Muscle layer of colon (tissue), 2 donors: ENCODE measurements around the gene PMP22.
"Not testable (repeated sequence)": the region's sequence is repeated elsewhere in the genome, so short reads cannot be mapped to it uniquely, and the experiment has no call there.

Experiments
- H3K27ac ChIP-seq: one replicate; pipeline ENCODE4 v1.7.0; 2013; ENCODE audit warnings: low read depth, mild to moderate bottlenecking, low read length, moderate library complexity
- H3K27me3 ChIP-seq, 2 donors: one replicate each; pipeline ENCODE4 v1.7.0; 2013; ENCODE audit warnings: low read length in 2 of 2, mild to moderate bottlenecking in 2 of 2; ENCODE audit not compliant: insufficient read depth in 2 of 2, control insufficient read depth in 1 of 2
- H3K36me3 ChIP-seq: one replicate; pipeline ENCODE4 v1.7.0; 2013; ENCODE audit warnings: mild to moderate bottlenecking, low read length; ENCODE audit not compliant: insufficient read depth
- H3K4me1 ChIP-seq: one replicate; pipeline ENCODE4 v1.7.0; 2013; ENCODE audit warnings: mild to moderate bottlenecking, low read length; ENCODE audit not compliant: insufficient read depth
- H3K4me3 ChIP-seq, 2 donors: one replicate each; pipeline ENCODE4 v1.7.0; 2013; ENCODE audit warnings: low read length in 2 of 2, low read depth in 1 of 2, mild to moderate bottlenecking in 1 of 2, moderate library complexity in 1 of 2
- H3K9ac ChIP-seq: one replicate; pipeline ENCODE4 v1.7.0; 2013; ENCODE audit warnings: low read length
- H3K9me3 ChIP-seq: one replicate; pipeline ENCODE4 v1.7.0; 2013; ENCODE audit warnings: mild to moderate bottlenecking, low read length
- donor health status: abdominal sarcoma.
- donor health status: Adenocarcinoma of cecum.

The PMP22 gene

DNA sequence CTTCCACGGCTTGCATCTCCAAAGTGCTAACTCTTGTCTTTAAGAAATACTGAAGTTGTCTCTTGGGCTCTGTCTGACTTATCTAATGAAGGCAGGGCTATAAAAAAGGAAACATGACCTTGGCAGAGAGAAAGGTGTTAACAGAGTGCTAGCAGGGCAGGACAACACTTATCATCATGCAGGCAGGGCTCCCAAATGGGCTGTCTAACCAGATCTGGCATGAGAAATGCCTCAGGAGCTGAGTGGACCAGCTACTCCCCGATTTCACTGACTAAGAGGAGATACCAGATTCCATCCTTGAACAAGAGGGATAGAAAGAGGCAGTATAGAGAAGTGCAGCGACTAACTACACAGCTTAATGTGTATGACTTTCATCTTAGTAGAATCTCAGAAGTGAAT, 32.6 kb downstream of the PMP22 start:
- H3K9me3 ChIP-seq = no peaks in the 10 kb centered on the region
- peaks cover 29% of the 10 kb centered on the region for H3K4me1 ChIP-seq
- no peaks in the 10 kb centered on the region for H3K27me3 ChIP-seq
- H3K36me3 ChIP-seq = peaks cover 89% of the 10 kb centered on the region
- no peak overlapping the region for H3K9ac ChIP-seq
- H3K27ac ChIP-seq = no peak overlapping the region
- H3K4me3 ChIP-seq = no peak overlapping the region

DNA sequence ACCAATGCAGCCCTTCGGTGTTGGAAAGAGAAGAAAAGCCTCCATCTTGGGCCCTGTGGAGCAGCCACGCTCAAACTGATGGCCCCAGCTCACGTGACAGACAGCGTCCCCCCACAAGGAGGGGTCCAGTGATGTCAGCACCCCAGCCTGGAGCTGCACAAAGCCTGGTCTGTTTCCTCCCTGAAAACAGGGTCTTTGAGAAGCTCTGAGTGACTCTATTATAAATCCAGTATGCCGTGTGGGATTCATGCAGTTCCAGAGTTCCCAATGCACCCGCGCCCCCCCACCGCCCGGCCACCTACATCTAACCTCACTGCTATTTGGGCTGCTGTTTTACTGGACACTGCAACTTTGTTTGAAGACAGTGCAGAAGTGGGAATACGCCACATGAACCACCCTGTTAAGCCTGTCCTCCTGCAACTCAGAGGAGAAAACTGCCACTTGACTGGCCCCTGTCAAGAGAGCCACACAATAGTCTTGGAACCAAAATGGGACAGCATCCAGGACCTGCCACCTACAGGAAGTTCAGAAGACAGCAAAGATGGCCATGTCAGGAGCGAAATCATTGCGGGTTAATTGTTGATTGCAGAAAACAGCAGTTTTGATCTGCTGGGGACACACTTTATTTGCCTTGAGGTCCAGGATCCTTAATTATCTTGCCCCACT, 33.1 kb downstream of the PMP22 start:
- peaks cover 83% of the 10 kb centered on the region for H3K36me3 ChIP-seq
- H3K27me3 ChIP-seq = no peaks in the 10 kb centered on the region
- H3K9ac ChIP-seq = no peak overlapping the region
- no peak overlapping the region for H3K4me3 ChIP-seq
- H3K27ac ChIP-seq = no peak overlapping the region
- peaks cover 29% of the 10 kb centered on the region for H3K4me1 ChIP-seq
- no peaks in the 10 kb centered on the region for H3K9me3 ChIP-seq

DNA sequence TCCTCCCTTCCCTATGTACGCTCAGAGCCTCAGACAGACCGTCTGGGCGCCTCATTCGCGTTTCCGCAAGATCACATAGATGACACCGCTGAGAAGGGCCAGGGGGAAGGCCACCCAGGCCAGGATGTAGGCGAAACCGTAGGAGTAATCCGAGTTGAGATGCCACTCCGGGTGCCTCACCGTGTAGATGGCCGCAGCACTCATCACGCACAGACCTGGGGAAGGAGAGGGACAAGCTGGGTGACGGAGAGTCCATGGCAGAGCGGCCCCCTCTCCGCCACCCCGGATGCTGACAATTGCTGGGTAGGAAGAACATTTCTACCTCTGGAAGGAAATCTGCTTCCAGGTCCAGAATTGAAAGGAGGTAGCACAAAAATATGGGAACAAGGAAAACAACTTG, 34.3 kb downstream of the PMP22 start:
- Histone ChIP-seq H3K4me1 (peaks cover 29% of the 10 kb centered on the region), H3K9ac (no peak overlapping the region), H3K36me3 (peaks cover 72% of the 10 kb centered on the region), H3K9me3 (no peaks in the 10 kb centered on the region), H3K27me3 (no peaks in the 10 kb centered on the region), H3K4me3 (no peak overlapping the region), H3K27ac (no peak overlapping the region)

DNA sequence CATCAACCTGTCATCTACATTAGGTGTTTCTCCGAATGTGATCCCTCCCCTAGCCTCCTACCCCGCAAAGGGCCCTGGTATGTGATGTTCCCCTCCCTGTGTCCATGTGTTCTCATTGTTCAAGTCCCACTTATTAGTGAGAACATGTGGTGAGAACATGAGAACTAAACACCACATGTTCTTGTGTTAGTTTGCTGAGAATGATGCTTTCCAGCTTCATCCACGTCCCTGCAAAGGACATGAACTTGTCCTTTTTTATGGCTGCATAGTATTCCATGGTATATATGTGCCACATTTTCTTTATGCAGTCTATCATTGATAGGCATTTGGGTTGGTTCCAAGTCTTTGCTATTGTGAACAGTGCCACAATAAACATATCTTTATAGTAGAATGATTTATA, 43.3 kb downstream of the PMP22 start:
- H3K27me3 ChIP-seq = not testable (repeated sequence)

DNA sequence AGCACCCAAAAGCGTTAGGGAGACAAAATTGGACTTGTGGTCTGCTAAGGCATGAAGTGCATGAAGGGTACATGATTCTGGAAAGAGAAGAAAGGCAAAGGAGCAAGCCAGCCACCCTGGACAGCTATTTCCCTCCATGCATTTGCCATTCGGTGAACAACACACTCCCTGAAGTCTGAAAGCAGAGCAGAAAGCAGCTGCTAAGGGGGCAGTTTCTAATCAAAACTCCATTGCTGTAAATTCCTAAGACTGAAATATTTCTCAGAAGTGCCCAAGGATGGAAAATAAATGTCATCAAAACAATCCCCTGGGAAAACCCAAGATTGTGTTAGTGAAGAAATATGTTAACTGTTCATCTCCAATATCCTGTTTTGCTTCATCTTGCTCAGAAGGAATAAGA, 44.3 kb downstream of the PMP22 start:
- Histone ChIP-seq H3K36me3 (no peaks in the 10 kb centered on the region), H3K9ac (no peak overlapping the region), H3K9me3 (no peaks in the 10 kb centered on the region), H3K4me3 (no peak overlapping the region), H3K27ac (no peak overlapping the region), H3K4me1 (no peaks in the 10 kb centered on the region), H3K27me3 (no peaks in the 10 kb centered on the region)

More for the DNA sequence above, 43.3 kb downstream of the PMP22 start:
- not testable (repeated sequence) for H3K4me3 ChIP-seq, H3K27ac ChIP-seq, H3K4me1 ChIP-seq, H3K9ac ChIP-seq, H3K9me3 ChIP-seq, H3K36me3 ChIP-seq

DNA sequence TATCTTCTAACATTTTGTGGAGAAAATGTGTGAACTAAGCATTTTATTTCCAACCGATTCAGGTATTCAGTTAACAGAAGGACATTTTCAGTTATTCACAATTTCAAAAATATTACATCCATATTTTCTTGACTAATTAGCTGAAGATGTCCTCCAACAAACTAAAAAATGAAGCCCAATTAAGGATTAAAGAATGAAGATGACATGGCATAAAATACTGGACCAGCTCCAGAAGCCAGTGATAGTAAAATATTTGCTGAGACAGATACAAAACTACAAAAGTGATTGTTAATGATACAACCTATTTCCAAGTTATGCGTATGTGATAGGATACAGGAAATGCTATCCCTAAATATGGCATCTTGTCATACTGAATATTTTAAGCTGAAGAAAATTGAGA, 48.6 kb downstream of the PMP22 start:
- H3K4me3 ChIP-seq = no peak overlapping the region
- no peak overlapping the region for H3K27ac ChIP-seq
- H3K27me3 ChIP-seq = no peaks in the 10 kb centered on the region
- H3K4me1 ChIP-seq = no peaks in the 10 kb centered on the region
- H3K36me3 ChIP-seq = no peaks in the 10 kb centered on the region
- no peaks in the 10 kb centered on the region for H3K9me3 ChIP-seq
- no peak overlapping the region for H3K9ac ChIP-seq

DNA sequence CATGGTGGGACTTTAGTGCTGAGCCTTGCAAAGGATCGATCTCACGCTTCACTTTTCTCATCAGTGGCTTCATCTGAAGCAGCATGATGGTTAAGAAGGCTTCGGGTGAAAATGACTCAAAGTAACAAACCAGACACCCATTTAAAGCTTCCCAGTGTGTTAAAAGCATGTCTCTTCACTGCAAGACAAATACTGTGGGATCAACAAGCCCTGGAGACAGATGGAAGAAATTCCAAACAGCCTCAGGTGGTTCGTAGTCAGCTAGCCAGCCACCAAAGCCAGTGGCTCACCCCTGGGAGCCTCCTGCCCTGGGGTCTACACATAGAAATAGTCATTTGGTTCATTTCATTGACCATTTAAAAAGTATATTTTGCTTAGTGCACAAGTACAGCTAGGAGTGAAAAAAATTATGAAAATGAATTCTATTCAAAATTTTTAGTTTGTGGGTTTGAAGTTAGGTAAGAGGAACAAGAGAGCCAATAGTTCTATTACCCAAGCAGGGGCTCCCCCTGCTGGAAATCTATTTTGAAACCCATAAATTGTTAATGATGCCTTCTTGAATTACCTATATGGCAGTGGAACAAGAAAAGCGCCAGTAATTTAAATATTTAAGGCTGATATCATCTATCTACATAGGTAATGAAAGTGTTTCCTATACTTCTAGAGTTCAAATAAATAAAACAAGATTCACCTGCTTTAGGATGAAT, 51.6 kb downstream of the PMP22 start:
- Histone ChIP-seq H3K9ac (no peak overlapping the region), H3K36me3 (no peaks in the 10 kb centered on the region), H3K9me3 (no peaks in the 10 kb centered on the region), H3K4me3 (no peak overlapping the region), H3K4me1 (no peaks in the 10 kb centered on the region), H3K27ac (no peak overlapping the region), H3K27me3 (no peaks in the 10 kb centered on the region)

DNA sequence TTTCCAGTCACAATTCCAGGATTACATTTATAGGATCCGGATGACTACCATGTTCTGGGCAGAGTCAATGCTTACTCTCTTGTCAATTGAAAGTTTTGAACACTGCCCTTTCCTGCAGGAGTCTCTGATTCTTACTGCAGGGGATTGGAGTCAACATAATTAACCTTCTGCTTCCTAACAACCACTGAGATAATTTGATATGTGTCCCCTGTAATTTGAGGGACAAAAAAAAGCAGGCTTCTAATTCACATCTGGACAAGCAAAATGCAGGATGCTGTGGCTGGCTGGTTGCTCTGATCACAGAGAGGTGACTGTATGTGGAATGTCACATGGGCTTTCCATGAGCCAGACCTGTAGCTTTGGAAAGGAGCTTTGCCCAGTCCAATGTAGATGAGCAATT, 54.9 kb downstream of the PMP22 start:
- Histone ChIP-seq H3K9me3 (no peaks in the 10 kb centered on the region), H3K4me3 (no peak overlapping the region), H3K36me3 (no peaks in the 10 kb centered on the region), H3K4me1 (no peaks in the 10 kb centered on the region), H3K27me3 (no peaks in the 10 kb centered on the region), H3K27ac (no peak overlapping the region), H3K9ac (no peak overlapping the region)

DNA sequence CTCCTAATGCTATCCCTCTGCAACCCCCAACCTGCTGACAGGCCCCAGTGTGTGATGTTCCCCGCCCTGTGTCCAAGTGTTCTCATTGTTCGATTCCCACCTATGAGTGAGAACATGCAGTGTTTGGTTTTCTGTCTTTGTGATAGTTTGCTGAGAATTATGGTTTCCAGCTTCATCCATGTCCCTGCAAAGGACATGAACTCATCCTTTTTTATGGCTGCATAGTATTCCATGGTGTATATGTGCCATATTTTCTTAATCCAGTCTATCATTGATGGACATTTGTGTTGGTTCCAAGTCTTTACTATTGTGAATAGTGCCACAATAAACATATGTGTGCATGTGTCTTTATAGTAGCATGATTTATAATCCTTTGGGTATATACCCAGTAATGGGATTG, 62.1 kb downstream of the PMP22 start:
- not testable (repeated sequence) for H3K4me1 ChIP-seq, H3K36me3 ChIP-seq, H3K4me3 ChIP-seq, H3K27me3 ChIP-seq, H3K9me3 ChIP-seq, H3K27ac ChIP-seq, H3K9ac ChIP-seq

DNA sequence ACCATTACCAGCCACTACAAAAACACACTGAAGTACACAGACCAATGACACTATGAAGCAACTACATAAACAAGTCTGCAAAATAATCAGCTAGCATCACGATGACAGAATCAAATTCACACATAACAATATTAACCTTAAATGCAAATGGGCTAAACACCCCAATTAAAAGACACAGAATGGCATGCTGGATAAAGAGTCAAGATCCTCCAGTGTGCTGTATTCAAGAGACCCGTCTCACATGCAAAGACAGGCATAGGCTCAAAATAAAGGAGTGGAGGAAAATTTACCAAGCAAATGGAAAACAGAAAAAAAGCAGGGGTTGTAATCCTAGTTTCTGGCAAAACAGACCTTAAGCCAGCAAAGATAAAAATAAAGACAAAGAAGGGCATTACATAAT, 64.6 kb downstream of the PMP22 start:
- H3K4me3 ChIP-seq, H3K36me3 ChIP-seq, H3K9ac ChIP-seq, H3K27ac ChIP-seq, H3K27me3 ChIP-seq, H3K9me3 ChIP-seq, H3K4me1 ChIP-seq: not testable (repeated sequence)

DNA sequence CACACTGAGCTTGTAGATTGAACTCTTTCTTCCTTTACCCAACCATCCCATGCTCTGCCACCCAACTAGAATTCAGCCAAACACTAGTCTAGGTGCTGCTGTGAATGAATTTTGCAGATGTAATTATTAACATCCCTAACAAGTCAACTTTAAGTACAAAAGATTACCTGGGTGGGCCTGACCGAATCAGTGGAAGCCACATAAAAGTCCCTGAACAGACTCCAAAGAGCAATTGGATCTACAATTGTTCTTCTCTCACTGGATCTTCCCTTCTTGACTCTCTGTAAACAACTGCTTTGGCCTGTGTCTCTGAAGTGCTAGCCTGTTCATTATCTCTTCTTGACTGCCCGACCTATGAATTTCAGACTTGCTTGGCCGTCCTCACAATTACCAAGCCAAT, 67.9 kb downstream of the PMP22 start:
- Histone ChIP-seq H3K27me3 (no peaks in the 10 kb centered on the region), H3K27ac (no peak overlapping the region), H3K36me3 (no peaks in the 10 kb centered on the region), H3K4me1 (no peaks in the 10 kb centered on the region), H3K9me3 (peaks cover 6% of the 10 kb centered on the region), H3K4me3 (no peak overlapping the region), H3K9ac (no peak overlapping the region)

DNA sequence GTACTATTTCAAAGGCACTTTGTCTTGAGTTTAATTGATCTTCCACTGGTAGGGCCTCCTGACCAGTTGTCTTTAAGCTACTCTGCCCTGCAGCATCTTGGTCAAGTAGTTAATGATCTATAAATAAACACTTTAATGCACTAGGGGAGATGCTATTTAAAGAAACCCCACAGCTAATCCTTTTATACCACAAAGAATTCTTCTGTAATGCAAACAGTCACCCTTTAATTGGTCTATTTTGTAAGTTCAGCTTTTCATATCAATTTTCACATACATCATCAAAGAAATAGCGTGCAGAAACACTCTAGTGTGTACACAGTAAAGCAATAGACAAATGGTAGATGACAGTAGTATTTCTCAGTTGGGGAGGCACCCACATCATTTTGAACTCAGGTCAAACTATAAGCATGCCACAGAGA, 70.3 kb downstream of the PMP22 start:
- no peak overlapping the region for H3K4me3 ChIP-seq
- H3K9ac ChIP-seq = no peak overlapping the region
- no peaks in the 10 kb centered on the region for H3K4me1 ChIP-seq
- H3K9me3 ChIP-seq = peaks cover 6% of the 10 kb centered on the region
- no peaks in the 10 kb centered on the region for H3K36me3 ChIP-seq
- H3K27ac ChIP-seq = no peak overlapping the region
- no peaks in the 10 kb centered on the region for H3K27me3 ChIP-seq
